NB4 (cell line): Measurements from ENCODE around the gene PKLR.

Source experiments
- DNase-seq: peaks from one replicate; pipeline ENCODE4 v3.0.0; 2010; ENCODE audit warnings: low read depth
- H3K4me3 ChIP-seq: one replicate; pipeline ENCODE4 v1.5.1; 2011; ENCODE audit warnings: mild to moderate bottlenecking, low read depth, low read length, moderate library complexity
- CTCF ChIP-seq: IDR thresholded peaks from one replicate; pipeline ENCODE4 v1.5.1; 2012; ENCODE audit warnings: low read depth, low read length
- MAX ChIP-seq: IDR thresholded peaks from 2 replicates; pipeline ENCODE4 v1.6.1; 2011; ENCODE audit warnings: low read depth, low read length
- MYC ChIP-seq: IDR thresholded peaks from 2 replicates; pipeline ENCODE4 v1.6.1; 2011; ENCODE audit warnings: low read depth, low read length
- POLR2A ChIP-seq: IDR thresholded peaks from 2 replicates; pipeline ENCODE4 v1.6.1; 2011; ENCODE audit warnings: mild to moderate bottlenecking; ENCODE audit not compliant: insufficient read length; ENCODE audit errors: extremely low read depth

Gene PKLR

GRCh38 chr1:155256058-155256852, 45.0 kb downstream of the PKLR start:
- TF ChIP-seq MAX = no peak
- TF ChIP-seq MYC = no peak
- no peak for TF ChIP-seq POLR2A
- no peak for TF ChIP-seq CTCF

GRCh38 chr1:155255243-155256007, 45.8 kb downstream of the PKLR start, which contains the start of gene ENTREP3:
TSS of gene ENTREP3 (minus strand) at chr1:155255483. CDS start at chr1:155254877, 606 bp downstream.
- peak; percentile 54 for TF ChIP-seq POLR2A
- TF ChIP-seq MYC = peak; percentile 74
- TF ChIP-seq MAX = peak; percentile 52; the same call in 1 of the 2 replicates
- no peak for TF ChIP-seq CTCF
- peak within 1 kb of the TSS; percentile 53 for H3K4me3 ChIP-seq
- peak; percentile 83 for DNase-seq

More at GRCh38 chr1:155256058-155256852, 45.0 kb downstream of the PKLR start:
- no peak overlapping the region for H3K4me3 ChIP-seq
- DNase-seq = no peak

- no peak for DNase-seq
These were observed 46.5 kb downstream of the PKLR start for GRCh38 chr1:155254714-155255242.

GRCh38 chr1:155254228-155254713, 47.0 kb downstream of the PKLR start:
- no peak overlapping the region for H3K4me3 ChIP-seq
- TF ChIP-seq MAX (no peak), CTCF (no peak), MYC (no peak), POLR2A (no peak)
- DNase-seq = no peak

More at GRCh38 chr1:155254714-155255242, 46.5 kb downstream of the PKLR start:
- no peak for TF ChIP-seq CTCF
- no peak for TF ChIP-seq MAX
- TF ChIP-seq MYC = no peak
- TF ChIP-seq POLR2A = no peak
- H3K4me3 ChIP-seq = peak overlapping the region; percentile 53

GRCh38 chr1:155253797-155254196, 47.4 kb downstream of the PKLR start:
- no peak overlapping the region for H3K4me3 ChIP-seq
- no peak for DNase-seq
- no peak for TF ChIP-seq MYC
- no peak for TF ChIP-seq MAX
- TF ChIP-seq CTCF = no peak
